PC-9 (cell line): ENCODE data around the gene CYB5B.

Experiments
- EZH2 ChIP-seq: fragments of 200-600 bp; sonication (generic); IDR thresholded peaks from 2 replicates; pipeline ENCODE4 v1.8.0; 2017; ENCODE audit warnings: antibody characterized with exemption, low read depth
- TF ChIP-seq, protein P1 (sequence below): fragments of 200-600 bp; sonication (generic); conservative IDR thresholded peaks from 2 replicates; pipeline ENCODE4 v1.6.1; 2017; ENCODE audit warnings: mixed run types, antibody characterized with exemption, mild to moderate bottlenecking, moderate library complexity

DNA sequence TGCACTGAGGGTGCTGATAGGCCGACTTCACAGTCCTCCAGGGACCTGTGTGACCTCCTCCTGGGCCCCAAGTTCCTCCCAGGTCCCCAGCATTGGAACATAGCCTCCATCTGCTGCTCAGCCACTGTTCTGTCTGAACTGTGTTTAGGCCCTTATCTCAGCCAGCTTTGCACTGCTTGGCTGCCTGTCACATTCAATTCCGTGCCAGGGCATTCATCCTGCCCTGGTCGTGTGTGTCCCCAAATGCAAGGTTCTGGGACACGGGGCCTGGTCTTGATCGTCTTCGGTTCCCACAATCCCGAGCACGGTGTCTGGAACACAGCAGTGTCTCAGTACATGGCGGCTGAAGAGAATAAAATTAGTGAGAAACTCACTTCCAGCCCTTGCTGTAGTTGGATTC lies 71.4 kb downstream of the CYB5B start:
- TF ChIP-seq, protein P1, sequence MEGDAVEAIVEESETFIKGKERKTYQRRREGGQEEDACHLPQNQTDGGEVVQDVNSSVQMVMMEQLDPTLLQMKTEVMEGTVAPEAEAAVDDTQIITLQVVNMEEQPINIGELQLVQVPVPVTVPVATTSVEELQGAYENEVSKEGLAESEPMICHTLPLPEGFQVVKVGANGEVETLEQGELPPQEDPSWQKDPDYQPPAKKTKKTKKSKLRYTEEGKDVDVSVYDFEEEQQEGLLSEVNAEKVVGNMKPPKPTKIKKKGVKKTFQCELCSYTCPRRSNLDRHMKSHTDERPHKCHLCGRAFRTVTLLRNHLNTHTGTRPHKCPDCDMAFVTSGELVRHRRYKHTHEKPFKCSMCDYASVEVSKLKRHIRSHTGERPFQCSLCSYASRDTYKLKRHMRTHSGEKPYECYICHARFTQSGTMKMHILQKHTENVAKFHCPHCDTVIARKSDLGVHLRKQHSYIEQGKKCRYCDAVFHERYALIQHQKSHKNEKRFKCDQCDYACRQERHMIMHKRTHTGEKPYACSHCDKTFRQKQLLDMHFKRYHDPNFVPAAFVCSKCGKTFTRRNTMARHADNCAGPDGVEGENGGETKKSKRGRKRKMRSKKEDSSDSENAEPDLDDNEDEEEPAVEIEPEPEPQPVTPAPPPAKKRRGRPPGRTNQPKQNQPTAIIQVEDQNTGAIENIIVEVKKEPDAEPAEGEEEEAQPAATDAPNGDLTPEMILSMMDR, result no peak
- no peak for TF ChIP-seq EZH2
